HG02571 (cell line): ENCODE data around the gene MAP3K12.
"Not testable (repeated sequence)": the region's sequence is repeated elsewhere in the genome, so short reads cannot be mapped to it uniquely, and the experiment has no call there.

Experiments
- ATAC-seq: cut with Tn5 transposase; IDR thresholded peaks from one replicate; pipeline ENCODE4 v1.9.1; 2021; ENCODE audit warnings: mild to moderate bottlenecking, moderate library complexity; ENCODE audit not compliant: unreplicated experiment

MAP3K12 gene

GRCh38 chr12:53443955-53444354, 55.3 kb downstream of the MAP3K12 start:
- ATAC-seq, result no peak

GRCh38 chr12:53441040-53441833, 58.0 kb downstream of the MAP3K12 start, which contains the start of gene PRR13:
TSS of gene PRR13 (plus strand) at chr12:53441734. CDS start at chr12:53442715, 981 bp downstream.
- ATAC-seq, result peak; percentile 99

GRCh38 chr12:53439582-53439981, 59.7 kb downstream of the MAP3K12 start:
- ATAC-seq, result not testable (repeated sequence)

GRCh38 chr12:53435326-53435725, 63.9 kb downstream of the MAP3K12 start:
- not testable (repeated sequence) for ATAC-seq

- ATAC-seq, result no peak
Measured at GRCh38 chr12:53431187-53431586, 68.1 kb downstream of the MAP3K12 start.

- no peak for ATAC-seq
Measured at GRCh38 chr12:53430116-53430515, 69.1 kb downstream of the MAP3K12 start.
